ENCODE data around the gene EGLN2. TPM values are rescaled to one million over a fixed set of nuclear protein-coding genes. Genes with fewer than 3 reads are reported as not detected.

The EGLN2 gene
- total and polyA plus RNA-seq, 7 donors: 60.9 to 106 (median 97.1) TPM

DNA sequence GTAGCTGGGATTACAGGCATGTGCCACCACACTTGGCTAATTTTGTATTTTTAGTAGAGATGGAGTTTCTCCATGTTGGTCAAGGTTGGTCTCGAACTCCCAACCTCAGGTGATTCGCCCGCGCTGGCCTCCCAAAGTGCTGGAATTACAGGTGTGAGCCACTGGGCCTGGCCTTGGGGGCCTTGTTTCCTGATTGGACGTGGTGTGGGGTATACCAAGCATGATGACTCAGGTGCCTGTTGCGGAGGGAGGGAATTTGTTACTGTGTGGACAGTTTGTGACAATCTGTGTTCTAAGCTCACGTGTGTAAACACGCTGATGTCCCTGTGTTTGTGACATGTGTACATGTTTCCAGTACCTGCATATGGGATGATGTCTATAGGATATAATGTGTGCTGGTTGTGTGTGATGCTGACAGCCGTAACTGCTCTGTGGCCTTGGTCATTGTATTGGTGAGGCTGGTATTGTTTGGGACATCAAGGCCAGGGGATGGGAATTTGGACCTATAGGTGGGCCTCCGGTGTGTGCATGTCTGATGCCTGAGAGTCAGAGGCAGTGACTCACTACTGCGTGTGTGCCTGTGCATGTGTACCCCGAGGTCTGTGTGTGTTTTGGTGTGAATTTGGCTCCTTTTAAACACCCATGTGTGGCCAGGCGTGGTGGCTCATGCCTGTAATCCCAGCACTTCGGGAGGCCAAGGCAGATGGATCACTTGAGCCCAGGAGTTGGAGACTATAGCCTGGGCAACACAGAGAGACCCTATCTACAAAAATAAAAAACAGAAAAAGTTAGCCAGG is 1.6 kb upstream of the EGLN2 start:
- Histone ChIP-seq H3K4me1 (peaks cover 0 to 35% (median 33%) of the 10 kb centered on the region in 4 donors), H3K27me3 (no peaks in the 10 kb centered on the region), H3K9me3 (no peaks in the 10 kb centered on the region), H3K4me3 (peak overlapping the region in 2 of 4 donors; percentile 69 to 100), H3K36me3 (peaks cover 0 to 29% (median 7%) of the 10 kb centered on the region in 4 donors), H3K27ac (peak overlapping the region; percentile 89 to 99 (median 96))
- intact Hi-C loops (cut with DNase I): no loop called here
- WGBS, 2 donors: 93 to 96% methylated on average over 14 of the region's 14 CpGs
- DNase-seq: no peak
- no peak for TF ChIP-seq POLR2A (IDR thresholded peaks at IDR 0.05)
- no peak for TF ChIP-seq POLR2AphosphoS5 (IDR thresholded peaks at IDR 0.05)
- TF ChIP-seq, protein P1, sequence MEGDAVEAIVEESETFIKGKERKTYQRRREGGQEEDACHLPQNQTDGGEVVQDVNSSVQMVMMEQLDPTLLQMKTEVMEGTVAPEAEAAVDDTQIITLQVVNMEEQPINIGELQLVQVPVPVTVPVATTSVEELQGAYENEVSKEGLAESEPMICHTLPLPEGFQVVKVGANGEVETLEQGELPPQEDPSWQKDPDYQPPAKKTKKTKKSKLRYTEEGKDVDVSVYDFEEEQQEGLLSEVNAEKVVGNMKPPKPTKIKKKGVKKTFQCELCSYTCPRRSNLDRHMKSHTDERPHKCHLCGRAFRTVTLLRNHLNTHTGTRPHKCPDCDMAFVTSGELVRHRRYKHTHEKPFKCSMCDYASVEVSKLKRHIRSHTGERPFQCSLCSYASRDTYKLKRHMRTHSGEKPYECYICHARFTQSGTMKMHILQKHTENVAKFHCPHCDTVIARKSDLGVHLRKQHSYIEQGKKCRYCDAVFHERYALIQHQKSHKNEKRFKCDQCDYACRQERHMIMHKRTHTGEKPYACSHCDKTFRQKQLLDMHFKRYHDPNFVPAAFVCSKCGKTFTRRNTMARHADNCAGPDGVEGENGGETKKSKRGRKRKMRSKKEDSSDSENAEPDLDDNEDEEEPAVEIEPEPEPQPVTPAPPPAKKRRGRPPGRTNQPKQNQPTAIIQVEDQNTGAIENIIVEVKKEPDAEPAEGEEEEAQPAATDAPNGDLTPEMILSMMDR (IDR thresholded peaks at IDR 0.05): no peak
- no peak for TF ChIP-seq EP300 (IDR thresholded peaks at IDR 0.05)

DNA sequence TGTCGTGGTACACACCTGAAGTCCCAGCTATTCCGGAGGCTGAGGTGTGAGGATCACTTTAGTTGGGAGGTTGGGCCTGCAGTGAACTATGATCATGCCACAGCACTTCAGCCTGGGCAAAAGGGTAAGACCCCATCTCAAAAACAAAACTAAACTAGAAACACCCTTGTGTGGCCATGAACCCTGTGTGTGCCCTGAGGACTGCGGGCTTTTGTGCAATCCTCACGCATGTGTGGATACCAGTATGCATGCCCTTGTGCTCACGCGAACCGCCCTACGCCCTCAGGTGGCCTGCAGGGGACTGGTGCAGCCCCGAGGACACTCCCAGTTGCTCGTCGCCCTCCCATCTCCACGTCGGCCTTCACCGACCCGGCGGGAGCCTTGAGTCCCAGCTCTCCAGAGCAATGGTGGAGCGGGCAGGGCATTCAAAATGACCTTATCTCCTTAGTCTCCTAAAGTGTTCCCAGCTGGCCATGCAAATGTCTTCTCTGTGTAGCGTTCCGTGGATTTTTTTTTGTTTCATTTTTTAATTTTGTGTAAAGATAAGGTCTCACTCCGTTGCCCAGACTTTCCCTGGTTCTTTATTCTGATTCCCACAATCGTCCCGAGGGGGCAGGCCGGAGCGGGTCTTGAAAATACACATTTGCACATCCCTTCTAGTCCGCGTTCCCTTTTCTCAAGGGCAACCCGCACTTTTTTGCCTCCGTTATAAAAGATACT is 868 bp upstream of the EGLN2 start:
- intact Hi-C loops (cut with DNase I): loop anchor here (2.0 kb wide), 3 partner anchors 19 to 81 kb away; partner anchors contain the start of genes ACTMAP, COQ8B, ITPKC and RAB4B
- TF ChIP-seq POLR2AphosphoS5 (IDR thresholded peaks at IDR 0.05) (no peak), EP300 (IDR thresholded peaks at IDR 0.05) (no peak)
- TF ChIP-seq, protein P1 (IDR thresholded peaks at IDR 0.05): peak; percentile 48 to 80 (median 56)
- DNase-seq: peak; percentile 88
- WGBS, 2 donors: 8 to 10% methylated on average over 28 of the region's 28 CpGs
- Histone ChIP-seq H3K9me3 (no peaks in the 10 kb centered on the region), H3K36me3 (peaks cover 0 to 22% (median 7%) of the 10 kb centered on the region in 4 donors), H3K27ac (peak overlapping the region; percentile 89 to 99 (median 96)), H3K4me1 (peaks cover 0 to 42% (median 41%) of the 10 kb centered on the region in 4 donors), H3K4me3 (peak overlapping the region; percentile 25 to 100 (median 74)), H3K27me3 (no peaks in the 10 kb centered on the region)

DNA sequence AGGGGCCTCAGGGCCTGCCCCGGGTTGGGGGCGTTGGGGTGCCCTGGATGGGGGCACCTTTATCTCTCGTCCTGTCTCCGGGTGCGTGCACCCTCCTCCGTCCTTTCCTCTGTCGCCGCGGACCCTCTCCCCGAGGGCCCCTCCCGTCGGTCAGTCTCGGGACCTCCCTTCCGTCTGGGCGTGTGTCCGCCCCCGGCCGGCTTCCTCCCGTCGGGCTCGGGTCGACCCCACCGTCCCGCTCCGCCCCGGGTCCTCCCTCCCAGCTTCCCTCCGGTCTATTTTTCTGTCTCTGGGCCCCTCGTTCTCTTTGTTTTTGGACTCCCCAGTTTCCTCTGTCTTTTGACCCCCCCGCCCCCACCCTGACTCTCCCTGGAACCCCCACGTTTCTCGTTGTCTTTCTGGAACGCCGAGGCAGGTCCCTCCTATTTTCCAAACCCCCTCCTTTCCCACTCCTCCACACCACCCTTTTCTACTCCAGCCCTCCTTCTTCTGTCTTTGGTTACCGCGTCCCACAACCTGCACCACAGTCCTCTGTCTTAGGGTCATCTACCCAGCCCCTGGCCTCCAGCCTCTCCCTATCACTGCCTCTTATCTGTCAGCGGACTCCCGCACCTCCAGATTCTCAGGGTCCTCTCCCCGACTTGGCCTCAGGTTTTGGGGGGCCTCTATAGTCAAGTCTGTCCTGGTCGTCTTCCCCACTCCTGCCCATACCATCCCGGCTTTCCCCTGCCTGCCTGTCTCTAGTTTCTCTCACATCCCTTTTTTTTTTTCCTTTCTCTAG is 757 bp downstream of the EGLN2 start:
- H3K9me3 ChIP-seq: no peaks in the 10 kb centered on the region
- H3K4me3 ChIP-seq: peak overlapping the region; percentile 69 to 100 (median 88)
- WGBS, 2 donors: 1 to 2% methylated on average over 40 of the region's 40 CpGs
- DNase-seq: peak; percentile 83
- intact Hi-C loops (cut with DNase I): loop anchor here (2.0 kb wide), 3 partner anchors 21 to 83 kb away; partner anchors contain the start of genes ACTMAP, COQ8B, ITPKC and RAB4B
- peaks cover 0 to 58% (median 57%) of the 10 kb centered on the region in 4 donors for H3K4me1 ChIP-seq
- peaks cover 0 to 26% (median 9%) of the 10 kb centered on the region in 4 donors for H3K36me3 ChIP-seq
- peak overlapping the region; percentile 89 to 99 (median 96) for H3K27ac ChIP-seq
- no peaks in the 10 kb centered on the region for H3K27me3 ChIP-seq
- TF ChIP-seq POLR2AphosphoS5 (IDR thresholded peaks at IDR 0.05): peak in 3 of 4 donors; percentile 0 to 24 (median 20)
- TF ChIP-seq, protein P1 (IDR thresholded peaks at IDR 0.05): no peak

DNA sequence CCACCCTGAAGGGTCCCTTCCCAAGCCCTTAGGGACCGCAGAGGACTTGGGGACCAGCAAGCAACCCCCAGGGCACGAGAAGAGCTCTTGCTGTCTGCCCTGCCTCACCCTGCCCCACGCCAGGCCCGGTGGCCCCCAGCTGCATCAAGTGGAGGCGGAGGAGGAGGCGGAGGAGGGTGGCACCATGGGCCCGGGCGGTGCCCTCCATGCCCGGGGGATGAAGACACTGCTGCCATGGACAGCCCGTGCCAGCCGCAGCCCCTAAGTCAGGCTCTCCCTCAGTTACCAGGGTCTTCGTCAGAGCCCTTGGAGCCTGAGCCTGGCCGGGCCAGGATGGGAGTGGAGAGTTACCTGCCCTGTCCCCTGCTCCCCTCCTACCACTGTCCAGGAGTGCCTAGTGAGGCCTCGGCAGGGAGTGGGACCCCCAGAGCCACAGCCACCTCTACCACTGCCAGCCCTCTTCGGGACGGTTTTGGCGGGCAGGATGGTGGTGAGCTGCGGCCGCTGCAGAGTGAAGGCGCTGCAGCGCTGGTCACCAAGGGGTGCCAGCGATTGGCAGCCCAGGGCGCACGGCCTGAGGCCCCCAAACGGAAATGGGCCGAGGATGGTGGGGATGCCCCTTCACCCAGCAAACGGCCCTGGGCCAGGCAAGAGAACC is 1.5 kb downstream of the EGLN2 start:
- Histone ChIP-seq H3K27ac (peak overlapping the region; percentile 89 to 99 (median 96)), H3K27me3 (no peaks in the 10 kb centered on the region), H3K4me3 (peak overlapping the region; percentile 69 to 100 (median 88)), H3K4me1 (peaks cover 0 to 66% (median 64%) of the 10 kb centered on the region in 4 donors), H3K36me3 (peaks cover 0 to 26% (median 9%) of the 10 kb centered on the region in 4 donors), H3K9me3 (no peaks in the 10 kb centered on the region)
- TF ChIP-seq POLR2A (IDR thresholded peaks at IDR 0.05) (no peak), EP300 (IDR thresholded peaks at IDR 0.05) (no peak), POLR2AphosphoS5 (IDR thresholded peaks at IDR 0.05) (no peak)
- TF ChIP-seq, protein P1 (IDR thresholded peaks at IDR 0.05): no peak
- no peak for DNase-seq
- intact Hi-C loops (cut with DNase I): no loop called here
- 60 to 73% methylated on average over 27 of the region's 27 CpGs for WGBS, 2 donors

Measured in sigmoid colon (tissue), 7 donors.